Measurements from ENCODE around the gene KRTAP10-2.

Gene KRTAP10-2

GRCh38 chr21:44511938-44512275 lies 39.4 kb downstream of the KRTAP10-2 start:
- H3K27me3 ChIP-seq (ENCODE audit: control insufficient read depth in 1 of 2, insufficient read depth in 2 of 2, low read length in 2 of 2): peaks cover 10 to 12% of the 10 kb centered on the region in 2 donors
- no peak overlapping the region for H3K4me3 ChIP-seq (ENCODE audit: low read depth in 1 of 2, low read length in 2 of 2)
- H3K27ac ChIP-seq (ENCODE audit: low read depth, low read length): no peak overlapping the region
- no peaks in the 10 kb centered on the region for H3K4me1 ChIP-seq (ENCODE audit: insufficient read depth, low read length)
- H3K36me3 ChIP-seq (ENCODE audit: insufficient read depth, low read length): no peaks in the 10 kb centered on the region
- H3K9ac ChIP-seq (ENCODE audit: low read length): no peak overlapping the region
- no peaks in the 10 kb centered on the region for H3K9me3 ChIP-seq (ENCODE audit: low read length)

GRCh38 chr21:44511219-44511937 lies 39.9 kb downstream of the KRTAP10-2 start:
- Histone ChIP-seq H3K27ac (ENCODE audit: low read depth, low read length) (no peak overlapping the region), H3K36me3 (ENCODE audit: insufficient read depth, low read length) (no peaks in the 10 kb centered on the region), H3K27me3 (ENCODE audit: control insufficient read depth in 1 of 2, insufficient read depth in 2 of 2, low read length in 2 of 2) (peaks cover 10 to 12% of the 10 kb centered on the region in 2 donors), H3K9ac (ENCODE audit: low read length) (no peak overlapping the region), H3K9me3 (ENCODE audit: low read length) (no peaks in the 10 kb centered on the region), H3K4me1 (ENCODE audit: insufficient read depth, low read length) (no peaks in the 10 kb centered on the region), H3K4me3 (ENCODE audit: low read depth in 1 of 2, low read length in 2 of 2) (no peak overlapping the region)

- Histone ChIP-seq H3K27me3 (ENCODE audit: control insufficient read depth in 1 of 2, insufficient read depth in 2 of 2, low read length in 2 of 2) (peaks cover 10 to 12% of the 10 kb centered on the region in 2 donors), H3K27ac (ENCODE audit: low read depth, low read length) (no peak overlapping the region), H3K4me3 (ENCODE audit: low read depth in 1 of 2, low read length in 2 of 2) (no peak overlapping the region), H3K9me3 (ENCODE audit: low read length) (no peaks in the 10 kb centered on the region), H3K9ac (ENCODE audit: low read length) (no peak overlapping the region), H3K36me3 (ENCODE audit: insufficient read depth, low read length) (no peaks in the 10 kb centered on the region), H3K4me1 (ENCODE audit: insufficient read depth, low read length) (no peaks in the 10 kb centered on the region)
Observed at GRCh38 chr21:44510508-44511218, 40.6 kb downstream of the KRTAP10-2 start.

GRCh38 chr21:44510109-44510507 lies 41.2 kb downstream of the KRTAP10-2 start:
- H3K36me3 ChIP-seq (ENCODE audit: insufficient read depth, low read length): no peaks in the 10 kb centered on the region
- H3K9me3 ChIP-seq (ENCODE audit: low read length): no peaks in the 10 kb centered on the region
- peaks cover 10 to 12% of the 10 kb centered on the region in 2 donors for H3K27me3 ChIP-seq (ENCODE audit: control insufficient read depth in 1 of 2, insufficient read depth in 2 of 2, low read length in 2 of 2)
- H3K4me1 ChIP-seq (ENCODE audit: insufficient read depth, low read length): no peaks in the 10 kb centered on the region
- H3K27ac ChIP-seq (ENCODE audit: low read depth, low read length): no peak overlapping the region
- H3K4me3 ChIP-seq (ENCODE audit: low read depth in 1 of 2, low read length in 2 of 2): no peak overlapping the region
- H3K9ac ChIP-seq (ENCODE audit: low read length): no peak overlapping the region

GRCh38 chr21:44509539-44509938 lies 41.8 kb downstream of the KRTAP10-2 start:
- H3K4me1 ChIP-seq (ENCODE audit: insufficient read depth, low read length): no peaks in the 10 kb centered on the region
- no peaks in the 10 kb centered on the region for H3K9me3 ChIP-seq (ENCODE audit: low read length)
- peaks cover 10 to 12% of the 10 kb centered on the region in 2 donors for H3K27me3 ChIP-seq (ENCODE audit: control insufficient read depth in 1 of 2, insufficient read depth in 2 of 2, low read length in 2 of 2)
- H3K36me3 ChIP-seq (ENCODE audit: insufficient read depth, low read length): no peaks in the 10 kb centered on the region
- no peak overlapping the region for H3K27ac ChIP-seq (ENCODE audit: low read depth, low read length)
- no peak overlapping the region for H3K4me3 ChIP-seq (ENCODE audit: low read depth in 1 of 2, low read length in 2 of 2)
- H3K9ac ChIP-seq (ENCODE audit: low read length): no peak overlapping the region

GRCh38 chr21:44508711-44509445 lies 42.4 kb downstream of the KRTAP10-2 start:
- H3K4me1 ChIP-seq (ENCODE audit: insufficient read depth, low read length): no peaks in the 10 kb centered on the region
- H3K9ac ChIP-seq (ENCODE audit: low read length): no peak overlapping the region
- no peak overlapping the region for H3K4me3 ChIP-seq (ENCODE audit: low read depth in 1 of 2, low read length in 2 of 2)
- H3K27me3 ChIP-seq (ENCODE audit: control insufficient read depth in 1 of 2, insufficient read depth in 2 of 2, low read length in 2 of 2): peaks cover 10 to 12% of the 10 kb centered on the region in 2 donors
- H3K9me3 ChIP-seq (ENCODE audit: low read length): no peaks in the 10 kb centered on the region
- no peaks in the 10 kb centered on the region for H3K36me3 ChIP-seq (ENCODE audit: insufficient read depth, low read length)
- no peak overlapping the region for H3K27ac ChIP-seq (ENCODE audit: low read depth, low read length)

GRCh38 chr21:44508426-44508710 lies 42.9 kb downstream of the KRTAP10-2 start:
- H3K9ac ChIP-seq (ENCODE audit: low read length): no peak overlapping the region
- no peaks in the 10 kb centered on the region for H3K4me1 ChIP-seq (ENCODE audit: insufficient read depth, low read length)
- H3K27ac ChIP-seq (ENCODE audit: low read depth, low read length): no peak overlapping the region
- no peaks in the 10 kb centered on the region for H3K36me3 ChIP-seq (ENCODE audit: insufficient read depth, low read length)
- H3K9me3 ChIP-seq (ENCODE audit: low read length): no peaks in the 10 kb centered on the region
- peaks cover 10 to 12% of the 10 kb centered on the region in 2 donors for H3K27me3 ChIP-seq (ENCODE audit: control insufficient read depth in 1 of 2, insufficient read depth in 2 of 2, low read length in 2 of 2)
- no peak overlapping the region for H3K4me3 ChIP-seq (ENCODE audit: low read depth in 1 of 2, low read length in 2 of 2)

- no peak overlapping the region for H3K9ac ChIP-seq (ENCODE audit: low read length)
- no peaks in the 10 kb centered on the region for H3K36me3 ChIP-seq (ENCODE audit: insufficient read depth, low read length)
- H3K27ac ChIP-seq (ENCODE audit: low read depth, low read length): no peak overlapping the region
- no peaks in the 10 kb centered on the region for H3K4me1 ChIP-seq (ENCODE audit: insufficient read depth, low read length)
- H3K4me3 ChIP-seq (ENCODE audit: low read depth in 1 of 2, low read length in 2 of 2): no peak overlapping the region
- peaks cover 10 to 12% of the 10 kb centered on the region in 2 donors for H3K27me3 ChIP-seq (ENCODE audit: control insufficient read depth in 1 of 2, insufficient read depth in 2 of 2, low read length in 2 of 2)
- H3K9me3 ChIP-seq (ENCODE audit: low read length): no peaks in the 10 kb centered on the region
Observed at GRCh38 chr21:44507673-44508425, 43.5 kb downstream of the KRTAP10-2 start.

GRCh38 chr21:44506279-44507255 lies 44.7 kb downstream of the KRTAP10-2 start:
- H3K4me1 ChIP-seq (ENCODE audit: insufficient read depth, low read length): no peaks in the 10 kb centered on the region
- no peaks in the 10 kb centered on the region for H3K36me3 ChIP-seq (ENCODE audit: insufficient read depth, low read length)
- no peak overlapping the region for H3K27ac ChIP-seq (ENCODE audit: low read depth, low read length)
- no peak overlapping the region for H3K4me3 ChIP-seq (ENCODE audit: low read depth in 1 of 2, low read length in 2 of 2)
- no peaks in the 10 kb centered on the region for H3K9me3 ChIP-seq (ENCODE audit: low read length)
- no peak overlapping the region for H3K9ac ChIP-seq (ENCODE audit: low read length)
- peaks cover 10 to 12% of the 10 kb centered on the region in 2 donors for H3K27me3 ChIP-seq (ENCODE audit: control insufficient read depth in 1 of 2, insufficient read depth in 2 of 2, low read length in 2 of 2)

GRCh38 chr21:44505673-44506278 lies 45.5 kb downstream of the KRTAP10-2 start:
- H3K4me1 ChIP-seq (ENCODE audit: insufficient read depth, low read length): no peaks in the 10 kb centered on the region
- H3K9ac ChIP-seq (ENCODE audit: low read length): no peak overlapping the region
- peaks cover 10 to 12% of the 10 kb centered on the region in 2 donors for H3K27me3 ChIP-seq (ENCODE audit: control insufficient read depth in 1 of 2, insufficient read depth in 2 of 2, low read length in 2 of 2)
- H3K9me3 ChIP-seq (ENCODE audit: low read length): no peaks in the 10 kb centered on the region
- H3K4me3 ChIP-seq (ENCODE audit: low read depth in 1 of 2, low read length in 2 of 2): no peak overlapping the region
- H3K27ac ChIP-seq (ENCODE audit: low read depth, low read length): no peak overlapping the region
- no peaks in the 10 kb centered on the region for H3K36me3 ChIP-seq (ENCODE audit: insufficient read depth, low read length)

Data from muscle layer of colon (tissue), 2 donors.